OCI-LY3 (cell line): ENCODE data around the gene ELL2.

ENCODE experiments used
- H2AFZ ChIP-seq: fragments of 200-600, 300-600 bp; shearing (Covaris generic); 2 replicates; pipeline ENCODE4 v1.6.0; 2014; ENCODE audit warnings: antibody characterized with exemption, low read depth, low read length
- H3K27ac ChIP-seq: fragments of 200-600, 300-600 bp; sonication (generic); 2 replicates; pipeline ENCODE4 v1.5.1; 2014; ENCODE audit warnings: mild to moderate bottlenecking, low read length, moderate library complexity, mixed read lengths
- H3K27me3 ChIP-seq: fragments of 200-600, 300-600 bp; sonication (generic); 2 replicates; pipeline ENCODE4 v1.6.1; 2014; ENCODE audit warnings: low read depth, low read length, mixed read lengths
- H3K36me3 ChIP-seq: fragments of 200-600, 300-600 bp; sonication (generic); replicated peaks from 2 replicates; pipeline ENCODE3; 2014; ENCODE audit warnings: low read depth, low read length, mixed read lengths
- H3K4me1 ChIP-seq: fragments of 300-600, 200-600 bp; sonication (generic); 2 replicates; pipeline ENCODE4 v1.6.1; 2014; ENCODE audit warnings: low read length, mixed read lengths
- H3K4me2 ChIP-seq: fragments of 200-600, 300-600 bp; sonication (generic); 2 replicates; pipeline ENCODE4 v1.6.1; 2014; ENCODE audit warnings: low read length, mixed read lengths
- H3K4me3 ChIP-seq: fragments of 300-600, 200-600 bp; sonication (generic); 2 replicates; pipeline ENCODE4 v1.5.1; 2014; ENCODE audit warnings: antibody characterized with exemption, mild to moderate bottlenecking, low read length, moderate library complexity
- H3K79me2 ChIP-seq: fragments of 300-600, 200-600 bp; shearing (Covaris generic); 2 replicates; pipeline ENCODE4 v1.6.1; 2014; ENCODE audit warnings: mild to moderate bottlenecking, low read length, mixed read lengths
- H3K9ac ChIP-seq: fragments of 300-600, 200-600 bp; shearing (Covaris generic); 2 replicates; pipeline ENCODE4 v1.6.0; 2014; ENCODE audit warnings: mild to moderate bottlenecking, low read length, moderate library complexity
- H3K9me3 ChIP-seq: fragments of 200-600, 300-600 bp; shearing (Covaris generic); 2 replicates; pipeline ENCODE4 v1.6.1; 2014; ENCODE audit warnings: low read length, mixed read lengths; ENCODE audit not compliant: insufficient read depth
- H4K20me1 ChIP-seq: fragments of 200-600, 300-600 bp; sonication (generic); 2 replicates; pipeline ENCODE4 v1.6.1; 2016; ENCODE audit warnings: low read length, mixed read lengths; ENCODE audit not compliant: insufficient read depth
- EZH2phosphoT487 ChIP-seq: fragments of 200-600 bp; shearing (Covaris generic); IDR thresholded peaks from 2 replicates; pipeline ENCODE4 v1.6.1; 2018; ENCODE audit warnings: antibody characterized with exemption, mixed run types, low read depth
- TF ChIP-seq, protein P1 (sequence below): fragments of 200-600, 300-600 bp; sonication (generic); IDR thresholded peaks from 2 replicates; pipeline ENCODE4 v1.5.1; 2014; ENCODE audit warnings: antibody characterized with exemption, low read length, low read depth

ELL2 gene

DNA sequence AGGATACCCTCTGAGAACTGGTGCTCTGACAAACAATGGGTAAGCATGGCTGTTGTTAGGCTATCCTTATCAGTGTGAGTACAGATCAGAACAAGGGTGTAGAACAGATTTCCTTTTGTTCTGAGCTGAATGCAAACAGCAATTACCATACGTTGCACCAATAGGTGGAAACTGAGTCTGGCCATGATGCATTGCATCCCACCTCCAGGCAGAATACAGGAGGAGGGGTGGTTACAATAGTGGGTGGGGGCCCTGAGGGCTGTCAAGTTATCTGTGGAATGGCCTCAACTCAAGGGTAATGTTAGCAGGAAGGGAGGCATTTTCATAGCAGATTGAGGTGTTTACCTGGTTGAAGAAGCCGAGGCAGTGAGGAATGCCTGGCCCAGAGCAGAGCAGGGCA is 84.9 kb downstream of the ELL2 start:
- H4K20me1 ChIP-seq = no peaks in the 10 kb centered on the region
- no peak overlapping the region for H2AFZ ChIP-seq
- no peak overlapping the region for H3K4me2 ChIP-seq
- H3K4me1 ChIP-seq = peaks cover 10% of the 10 kb centered on the region
- H3K36me3 ChIP-seq = no peaks in the 10 kb centered on the region
- H3K9me3 ChIP-seq = no peaks in the 10 kb centered on the region
- H3K27me3 ChIP-seq = no peaks in the 10 kb centered on the region
- no peak overlapping the region for H3K27ac ChIP-seq
- H3K4me3 ChIP-seq = no peak overlapping the region
- no peak overlapping the region for H3K9ac ChIP-seq
- TF ChIP-seq, protein P1, sequence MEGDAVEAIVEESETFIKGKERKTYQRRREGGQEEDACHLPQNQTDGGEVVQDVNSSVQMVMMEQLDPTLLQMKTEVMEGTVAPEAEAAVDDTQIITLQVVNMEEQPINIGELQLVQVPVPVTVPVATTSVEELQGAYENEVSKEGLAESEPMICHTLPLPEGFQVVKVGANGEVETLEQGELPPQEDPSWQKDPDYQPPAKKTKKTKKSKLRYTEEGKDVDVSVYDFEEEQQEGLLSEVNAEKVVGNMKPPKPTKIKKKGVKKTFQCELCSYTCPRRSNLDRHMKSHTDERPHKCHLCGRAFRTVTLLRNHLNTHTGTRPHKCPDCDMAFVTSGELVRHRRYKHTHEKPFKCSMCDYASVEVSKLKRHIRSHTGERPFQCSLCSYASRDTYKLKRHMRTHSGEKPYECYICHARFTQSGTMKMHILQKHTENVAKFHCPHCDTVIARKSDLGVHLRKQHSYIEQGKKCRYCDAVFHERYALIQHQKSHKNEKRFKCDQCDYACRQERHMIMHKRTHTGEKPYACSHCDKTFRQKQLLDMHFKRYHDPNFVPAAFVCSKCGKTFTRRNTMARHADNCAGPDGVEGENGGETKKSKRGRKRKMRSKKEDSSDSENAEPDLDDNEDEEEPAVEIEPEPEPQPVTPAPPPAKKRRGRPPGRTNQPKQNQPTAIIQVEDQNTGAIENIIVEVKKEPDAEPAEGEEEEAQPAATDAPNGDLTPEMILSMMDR = no peak
- no peak for TF ChIP-seq EZH2phosphoT487
- no peaks in the 10 kb centered on the region for H3K79me2 ChIP-seq

DNA sequence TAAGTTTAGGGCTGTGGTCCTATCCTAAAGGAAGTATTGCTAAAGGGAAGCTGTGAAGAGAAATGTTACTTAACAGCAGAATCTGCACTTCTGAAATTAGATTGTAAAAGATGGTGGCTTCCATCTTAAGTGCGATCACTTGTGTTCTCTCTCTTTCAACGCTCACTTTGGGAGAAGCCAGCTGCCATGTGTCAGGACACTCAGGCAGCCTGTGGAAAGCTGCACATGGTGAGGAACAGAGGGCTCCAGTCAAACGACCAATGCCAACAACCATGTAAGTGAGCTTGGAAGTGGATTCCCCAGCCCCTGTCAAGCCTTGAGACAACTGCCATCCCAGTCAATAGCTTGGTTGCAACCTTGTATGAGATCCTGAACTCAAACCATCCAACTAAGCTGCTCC is 87.4 kb downstream of the ELL2 start:
- H4K20me1 ChIP-seq = no peaks in the 10 kb centered on the region
- no peaks in the 10 kb centered on the region for H3K9me3 ChIP-seq
- no peaks in the 10 kb centered on the region for H3K79me2 ChIP-seq
- no peak overlapping the region for H2AFZ ChIP-seq
- H3K36me3 ChIP-seq = no peaks in the 10 kb centered on the region
- no peaks in the 10 kb centered on the region for H3K27me3 ChIP-seq
- TF ChIP-seq EZH2phosphoT487 = no peak
- TF ChIP-seq, protein P1 = no peak
- no peak overlapping the region for H3K4me3 ChIP-seq
- no peak overlapping the region for H3K9ac ChIP-seq
- no peak overlapping the region for H3K4me2 ChIP-seq
- H3K27ac ChIP-seq = no peak overlapping the region
- peaks cover 31% of the 10 kb centered on the region for H3K4me1 ChIP-seq

DNA sequence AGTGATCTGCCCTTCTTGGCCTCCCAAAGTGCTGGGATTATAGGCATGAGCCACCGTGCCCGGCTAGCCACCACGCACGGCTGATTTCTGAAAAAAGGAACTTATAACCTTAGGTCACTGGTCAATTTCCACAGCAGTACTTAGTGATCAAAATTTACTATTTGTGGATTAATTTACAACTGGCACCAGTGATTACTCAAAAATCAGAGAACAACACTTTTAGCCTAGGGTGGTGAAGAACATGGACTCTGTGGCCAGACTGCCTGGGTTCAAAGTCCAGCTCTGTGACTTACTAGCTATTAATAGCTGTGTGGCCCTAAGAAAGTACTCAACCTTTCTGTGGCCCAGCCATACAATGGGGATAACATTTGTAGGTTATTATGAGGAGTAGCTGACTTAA is 88.3 kb downstream of the ELL2 start:
- H3K9me3 ChIP-seq = no peaks in the 10 kb centered on the region
- H3K27ac ChIP-seq = no peak overlapping the region
- no peaks in the 10 kb centered on the region for H3K79me2 ChIP-seq
- peaks cover 29% of the 10 kb centered on the region for H3K4me1 ChIP-seq
- no peaks in the 10 kb centered on the region for H4K20me1 ChIP-seq
- H3K9ac ChIP-seq = no peak overlapping the region
- H3K4me2 ChIP-seq = no peak overlapping the region
- H3K27me3 ChIP-seq = no peaks in the 10 kb centered on the region
- no peak overlapping the region for H2AFZ ChIP-seq
- no peaks in the 10 kb centered on the region for H3K36me3 ChIP-seq
- TF ChIP-seq, protein P1 = no peak
- no peak for TF ChIP-seq EZH2phosphoT487
- no peak overlapping the region for H3K4me3 ChIP-seq

DNA sequence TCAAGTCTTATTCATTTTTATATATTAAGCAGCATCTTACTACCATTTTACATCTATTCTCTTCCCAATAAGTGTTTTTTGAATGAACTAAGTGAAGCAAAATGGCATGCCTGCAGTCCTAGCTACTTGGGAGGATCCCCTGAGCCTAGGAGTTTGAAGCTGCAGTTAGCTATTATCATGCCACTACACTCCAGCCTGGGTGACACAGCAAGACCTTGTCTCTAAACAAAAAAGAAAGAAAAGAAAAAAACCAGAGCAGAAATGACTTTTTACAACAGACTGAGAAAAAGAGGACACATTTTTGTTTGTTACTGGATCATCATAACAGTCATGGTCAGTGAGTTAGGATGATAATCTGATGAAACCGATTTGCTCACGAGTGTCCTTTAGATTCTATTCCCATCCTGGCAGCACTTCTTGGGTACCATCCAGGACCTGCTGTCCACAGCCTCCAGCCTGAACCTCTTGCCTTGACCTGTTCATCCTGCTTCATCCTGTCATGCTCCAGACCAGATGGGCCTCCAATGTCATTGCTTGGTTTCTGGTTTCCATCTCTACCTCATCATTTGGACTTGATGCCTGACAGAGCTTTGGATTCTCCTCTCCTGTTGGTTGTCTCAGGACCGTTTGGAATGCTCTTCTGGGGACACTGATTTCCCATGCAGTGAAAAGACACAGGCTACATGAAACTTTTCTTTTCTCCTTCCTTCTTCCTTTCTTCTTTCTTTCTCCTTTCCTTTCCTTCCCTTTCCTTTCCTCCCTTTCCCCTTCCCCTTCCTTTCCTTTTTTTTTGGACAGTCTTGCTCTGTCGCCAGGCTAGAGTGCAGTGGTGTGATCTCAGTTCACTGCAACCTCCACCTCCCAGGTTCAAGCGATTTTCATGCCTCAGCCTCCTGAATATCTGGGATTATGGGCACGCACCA is 89.0 kb downstream of the ELL2 start:
- H3K4me1 ChIP-seq = peaks cover 26% of the 10 kb centered on the region
- no peaks in the 10 kb centered on the region for H4K20me1 ChIP-seq
- H3K79me2 ChIP-seq = no peaks in the 10 kb centered on the region
- H2AFZ ChIP-seq = no peak overlapping the region
- no peak for TF ChIP-seq EZH2phosphoT487
- TF ChIP-seq, protein P1 = no peak
- no peak overlapping the region for H3K9ac ChIP-seq
- no peaks in the 10 kb centered on the region for H3K9me3 ChIP-seq
- no peak overlapping the region for H3K4me3 ChIP-seq
- no peaks in the 10 kb centered on the region for H3K27me3 ChIP-seq
- no peaks in the 10 kb centered on the region for H3K36me3 ChIP-seq
- no peak overlapping the region for H3K27ac ChIP-seq
- H3K4me2 ChIP-seq = no peak overlapping the region
